ENCODE results near the gene IL4R.

- TF ChIP-seq CTCF (conservative IDR thresholded peaks at IDR 0.05; ENCODE audit: low read length): no peak
- no peak for TF ChIP-seq EZH2phosphoT487 (IDR thresholded peaks at IDR 0.05; ENCODE audit: borderline replicate concordance, low read depth, low read length)
Measured at GRCh38 chr16:27317320-27317719, 3.5 kb downstream of the IL4R start.

Data from OCI-LY7 (cell line).